Measurements from ENCODE around the gene SFTPD.

GRCh38 chr10:79941146-79941545, 7.8 kb downstream of the SFTPD start:
- TF ChIP-seq POLR2AphosphoS5 (IDR thresholded peaks at IDR 0.05; ENCODE audit: borderline replicate concordance, low read depth, low read length) = no peak
- TF ChIP-seq EZH2 (IDR thresholded peaks at IDR 0.05) = no peak

Data from SK-N-MC (cell line).